Activated B cell treated with CpG ODN at 0.5 μM for 24 hours (primary cell): ENCODE measurements around the gene IL11. TPM values are rescaled to one million over a fixed set of nuclear protein-coding genes. Genes with fewer than 3 reads are reported as not detected.

Experiments
- ATAC-seq: fragments of 200-7000 bp; cut with Tn5 transposase; one replicate; pipeline ENCODE4 v1.10.0; 2021; ENCODE audit warnings: low read depth, mild to moderate bottlenecking, moderate library complexity
- CTCF ChIA-PET: fragments of 350-600 bp; sonication (Branson Sonifier 250); formaldehyde crosslinking; loops from one replicate; lab custom pipeline; 2021; ENCODE audit warnings: antibody characterized with exemption; lab: Charles Lee
- POLR2A ChIA-PET: fragments of 350-600 bp; sonication (Branson Sonifier 250); formaldehyde crosslinking; loops from one replicate; lab custom pipeline; 2021; ENCODE audit warnings: antibody characterized with exemption; lab: Charles Lee
- DNase-seq: peaks from one replicate; pipeline ENCODE4 v3.0.0; 2022
- H3K27ac Mint-ChIP-seq: one replicate; pipeline ENCODE4 v1.8.0; 2020; ENCODE audit warnings: mixed read lengths
- H3K27me3 Mint-ChIP-seq: one replicate; pipeline ENCODE4 v1.8.0; 2021; ENCODE audit warnings: mixed read lengths
- H3K36me3 Mint-ChIP-seq: one replicate; pipeline ENCODE4 v1.8.0; 2021; ENCODE audit warnings: low read depth, mixed read lengths
- H3K4me1 Mint-ChIP-seq: one replicate; pipeline ENCODE4 v1.8.0; 2021; ENCODE audit warnings: mixed read lengths
- H3K4me3 Mint-ChIP-seq: one replicate; pipeline ENCODE4 v1.8.0; 2020; ENCODE audit warnings: mild to moderate bottlenecking, mixed read lengths
- H3K9me3 Mint-ChIP-seq: one replicate; pipeline ENCODE4 v1.8.0; 2020; ENCODE audit warnings: mixed read lengths
- intact Hi-C: fragments of 100-400 bp; cut with micrococcal nuclease; formaldehyde crosslinking; loops from one replicate; pipeline ENCODE4 v1.15.1; 2024
- total RNA-seq: library from RNA; stranded (reverse); gene quantifications from 2 replicates; pipeline ENCODE4 v1.2.3, GENCODE V29; 2022
- TF ChIP-seq, protein P1 (sequence below): fragments of 200-600 bp; IDR thresholded peaks from one replicate; pipeline ENCODE4 v1.8.0; 2022; ENCODE audit warnings: antibody characterized with exemption, mild to moderate bottlenecking

The IL11 gene
- not detected in 2 replicates for total RNA-seq

DNA sequence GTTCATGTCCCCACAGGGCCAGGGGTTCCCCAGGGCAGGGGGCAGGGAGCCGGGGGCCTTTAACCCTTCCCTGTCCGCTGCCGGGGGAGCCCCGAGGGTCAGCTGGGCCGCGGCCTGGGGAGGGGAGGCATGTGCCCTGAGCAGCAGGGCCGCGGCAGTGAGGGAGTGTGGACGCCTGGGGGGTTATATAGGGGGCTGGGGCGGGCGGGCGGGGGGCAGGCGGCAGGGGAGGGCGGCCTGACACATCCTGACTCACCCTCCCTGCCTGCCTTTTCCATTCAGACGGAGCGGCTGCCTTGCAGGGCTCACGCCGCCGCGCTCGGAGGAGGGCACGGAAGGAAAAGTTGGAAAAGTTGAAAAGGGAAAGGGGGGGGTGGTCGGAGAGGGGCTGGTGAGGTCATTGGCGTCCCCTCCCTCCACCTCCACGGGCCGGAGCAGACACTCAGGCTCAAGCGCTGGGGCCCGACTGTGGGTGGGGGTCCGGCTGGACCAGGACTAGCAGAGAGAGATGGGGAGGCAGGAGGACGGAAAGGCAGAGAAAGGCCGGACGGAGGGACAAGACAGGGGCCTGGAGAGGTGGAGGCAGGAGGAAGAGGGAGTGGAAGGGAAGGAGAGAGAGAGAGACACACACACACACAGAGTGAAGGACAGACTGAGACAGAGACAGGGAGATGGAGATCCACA is at the start of gene IL11:
Gene IL11, minus strand, starts transcription at position 159 of the 684 bp plus-strand sequence. Its CDS starts 153 bp downstream, at position 6.
- TF ChIP-seq, protein P1, sequence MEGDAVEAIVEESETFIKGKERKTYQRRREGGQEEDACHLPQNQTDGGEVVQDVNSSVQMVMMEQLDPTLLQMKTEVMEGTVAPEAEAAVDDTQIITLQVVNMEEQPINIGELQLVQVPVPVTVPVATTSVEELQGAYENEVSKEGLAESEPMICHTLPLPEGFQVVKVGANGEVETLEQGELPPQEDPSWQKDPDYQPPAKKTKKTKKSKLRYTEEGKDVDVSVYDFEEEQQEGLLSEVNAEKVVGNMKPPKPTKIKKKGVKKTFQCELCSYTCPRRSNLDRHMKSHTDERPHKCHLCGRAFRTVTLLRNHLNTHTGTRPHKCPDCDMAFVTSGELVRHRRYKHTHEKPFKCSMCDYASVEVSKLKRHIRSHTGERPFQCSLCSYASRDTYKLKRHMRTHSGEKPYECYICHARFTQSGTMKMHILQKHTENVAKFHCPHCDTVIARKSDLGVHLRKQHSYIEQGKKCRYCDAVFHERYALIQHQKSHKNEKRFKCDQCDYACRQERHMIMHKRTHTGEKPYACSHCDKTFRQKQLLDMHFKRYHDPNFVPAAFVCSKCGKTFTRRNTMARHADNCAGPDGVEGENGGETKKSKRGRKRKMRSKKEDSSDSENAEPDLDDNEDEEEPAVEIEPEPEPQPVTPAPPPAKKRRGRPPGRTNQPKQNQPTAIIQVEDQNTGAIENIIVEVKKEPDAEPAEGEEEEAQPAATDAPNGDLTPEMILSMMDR = no peak
- Mint-ChIP-seq H3K4me3 (peak within 1 kb of the TSS; percentile 68), H3K27ac (no peak within 1 kb of the TSS), H3K27me3 (peaks cover 41% of the 10 kb centered on the region), H3K4me1 (peaks cover 14% of the 10 kb centered on the region), H3K9me3 (no peaks in the 10 kb centered on the region), H3K36me3 (no peaks in the 10 kb centered on the region)
- ChIA-PET CTCF (no interaction called here), POLR2A (no interaction called here)
- intact Hi-C loops = no loop called here
- ATAC-seq (no peak), DNase-seq (no peak)

DNA sequence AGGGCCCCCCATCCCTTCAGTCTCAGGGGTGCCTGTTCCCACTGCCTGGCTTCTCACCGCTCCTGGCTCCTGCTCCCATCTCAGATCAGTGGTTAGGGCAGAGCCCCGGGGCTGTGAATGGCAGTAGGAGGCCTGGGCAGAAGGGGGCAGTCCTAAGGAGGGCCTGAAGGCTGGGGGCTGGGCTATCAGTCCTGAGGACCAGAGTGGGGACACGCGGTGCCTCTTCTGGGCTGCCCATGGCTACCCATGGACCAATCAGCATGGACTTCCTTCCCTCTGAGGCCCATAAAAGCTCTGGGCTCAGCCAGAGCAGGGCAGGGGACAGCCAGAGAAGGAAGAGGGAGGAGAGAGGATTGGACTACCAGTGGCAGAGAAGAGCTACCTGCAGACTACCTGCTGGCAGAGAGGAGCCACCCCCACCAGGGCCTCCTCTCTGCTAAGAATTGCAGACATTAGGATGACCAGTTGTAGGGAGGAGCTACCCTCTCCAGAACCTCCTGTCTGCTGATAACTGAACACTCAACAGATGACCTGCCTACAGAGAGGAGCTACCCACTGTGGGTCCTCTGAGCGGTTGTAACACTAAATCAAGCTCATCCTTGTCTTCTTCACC is 49.5 kb upstream of the IL11 start:
- TF ChIP-seq, protein P1 = no peak
- Mint-ChIP-seq H3K4me3 (no peak overlapping the region), H3K36me3 (no peaks in the 10 kb centered on the region), H3K4me1 (peaks cover 3% of the 10 kb centered on the region), H3K27ac (no peak overlapping the region), H3K9me3 (no peaks in the 10 kb centered on the region), H3K27me3 (peaks cover 26% of the 10 kb centered on the region)
- ATAC-seq (no peak), DNase-seq (no peak)
- POLR2A ChIA-PET = interaction anchor here (0.9 kb wide), 1 partner anchor 12 kb away, joined by 3 read pairs; the partner anchor contains the start of gene UBE2S
- CTCF ChIA-PET = interaction anchor here (1.3 to 3.7 kb wide), 2 partner anchors 165 to 279 kb away, joined by 4 to 37 read pairs; no protein-coding TSS in a partner anchor
- intact Hi-C loops = loop anchor here (1.0 to 5.0 kb wide), 3 partner anchors 119 to 333 kb away; no protein-coding TSS in a partner anchor

DNA sequence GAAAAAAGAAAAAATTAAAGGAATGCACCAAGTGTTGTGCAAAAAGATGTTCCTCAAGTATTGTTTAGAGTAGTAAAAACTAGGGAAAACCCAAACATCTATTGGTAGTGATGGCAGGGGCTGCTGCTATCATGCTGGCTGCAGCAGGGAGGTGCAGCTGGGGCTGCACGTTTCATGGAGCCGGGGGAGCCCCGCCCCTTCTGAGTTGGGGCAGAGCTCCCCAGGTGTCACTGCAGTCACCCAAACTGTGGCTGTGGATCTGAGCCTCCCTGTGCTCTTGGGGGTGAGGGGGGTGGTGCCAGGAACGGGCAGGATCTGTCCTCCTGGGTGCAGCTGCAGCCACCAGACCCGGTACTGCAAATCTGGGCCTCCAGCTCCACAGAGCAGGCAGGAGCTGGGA is 48.8 kb upstream of the IL11 start:
- Mint-ChIP-seq H3K27me3 (peaks cover 26% of the 10 kb centered on the region), H3K9me3 (no peaks in the 10 kb centered on the region), H3K36me3 (no peaks in the 10 kb centered on the region), H3K4me1 (peaks cover 3% of the 10 kb centered on the region), H3K27ac (no peak overlapping the region), H3K4me3 (no peak overlapping the region)
- ATAC-seq (no peak), DNase-seq (no peak)
- TF ChIP-seq, protein P1 = no peak
- intact Hi-C loops = loop anchor here (1.0 to 5.0 kb wide), 3 partner anchors 119 to 332 kb away; no protein-coding TSS in a partner anchor
- CTCF ChIA-PET = interaction anchor here (1.3 to 3.7 kb wide), 2 partner anchors 165 to 279 kb away, joined by 4 to 37 read pairs; no protein-coding TSS in a partner anchor
- POLR2A ChIA-PET = interaction anchor here (0.9 kb wide), 1 partner anchor 11 kb away, joined by 3 read pairs; the partner anchor contains the start of gene UBE2S

DNA sequence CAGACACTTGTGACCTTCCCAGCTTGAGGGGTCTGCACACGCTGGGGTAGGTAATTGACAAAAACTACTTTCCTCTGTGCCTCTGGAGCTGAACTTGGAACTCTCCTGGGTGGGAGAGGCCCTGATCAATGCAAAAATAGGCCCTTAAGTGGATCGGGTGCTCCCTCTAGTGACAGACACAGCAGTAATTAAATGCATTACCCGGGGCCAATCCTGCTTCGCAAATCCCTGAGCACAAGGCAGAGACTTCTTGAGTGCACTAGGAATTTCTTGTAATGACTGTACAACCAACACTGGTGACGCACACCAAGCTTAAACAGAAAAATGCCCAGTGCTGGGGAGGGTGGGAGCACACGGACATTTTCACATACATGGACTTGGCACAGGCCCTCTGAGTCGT is 47.9 kb upstream of the IL11 start:
- Mint-ChIP-seq H3K9me3 (no peaks in the 10 kb centered on the region), H3K27me3 (peaks cover 23% of the 10 kb centered on the region), H3K36me3 (no peaks in the 10 kb centered on the region), H3K27ac (no peak overlapping the region), H3K4me3 (no peak overlapping the region), H3K4me1 (peaks cover 3% of the 10 kb centered on the region)
- intact Hi-C loops = loop anchor here (1.0 to 5.0 kb wide), 4 partner anchors 126 to 331 kb away; no protein-coding TSS in a partner anchor
- POLR2A ChIA-PET = interaction anchor here (0.6 to 0.9 kb wide), 2 partner anchors 9 to 136 kb away, joined by 3 to 4 read pairs; no protein-coding TSS in a partner anchor
- CTCF ChIA-PET = interaction anchor here (0.9 to 3.7 kb wide), 3 partner anchors 34 to 278 kb away, joined by 3 to 37 read pairs (median 4); partner anchors contain the start of gene TMEM238
- TF ChIP-seq, protein P1 = no peak
- DNase-seq = no peak
- ATAC-seq = peak; percentile 62
